Endodermal cell (in vitro differentiated cells): ENCODE results near the gene ANKRD6. TPM values are rescaled to one million over a fixed set of nuclear protein-coding genes. Genes with fewer than 3 reads are reported as not detected.

Experiments
- DNase-seq: peaks from one replicate; pipeline ENCODE4 v3.0.0-alpha.2; 2017
- H3K27ac ChIP-seq: 2 replicates; pipeline ENCODE4 v1.5.1; 2013; ENCODE audit warnings: mild to moderate bottlenecking, low read depth, low read length, moderate library complexity
- H3K27me3 ChIP-seq: 2 replicates; pipeline ENCODE4 v1.6.1; 2013; ENCODE audit warnings: mild to moderate bottlenecking, low read length, moderate library complexity; ENCODE audit not compliant: insufficient read depth, control insufficient read depth, poor library complexity, severe bottlenecking
- H3K36me3 ChIP-seq: 2 replicates; pipeline ENCODE4 v1.7.0; 2013; ENCODE audit warnings: mild to moderate bottlenecking, low read length, moderate library complexity; ENCODE audit not compliant: control insufficient read depth, insufficient read depth
- H3K4me1 ChIP-seq: one replicate; pipeline ENCODE4 v1.7.0; 2013; ENCODE audit warnings: low read length; ENCODE audit not compliant: control insufficient read depth, insufficient read depth
- H3K4me3 ChIP-seq: 2 replicates; pipeline ENCODE4 v1.5.1; 2013; ENCODE audit warnings: mild to moderate bottlenecking, low read length, moderate library complexity
- H3K9ac ChIP-seq: 2 replicates; pipeline ENCODE4 v1.6.1; 2013; ENCODE audit warnings: mild to moderate bottlenecking, low read length, moderate library complexity; ENCODE audit not compliant: poor library complexity, severe bottlenecking; ENCODE audit errors: extremely low read depth
- H3K9me3 ChIP-seq: 2 replicates; pipeline ENCODE4 v1.6.1; 2013; ENCODE audit warnings: mild to moderate bottlenecking, low read length, moderate library complexity; ENCODE audit not compliant: control insufficient read depth
- H3K27ac Mint-ChIP-seq: 2 replicates; pipeline ENCODE4 v1.8.0; 2020; ENCODE audit warnings: mixed read lengths
- H3K27me3 Mint-ChIP-seq: 2 replicates; pipeline ENCODE4 v1.8.0; 2021; ENCODE audit warnings: mild to moderate bottlenecking, mixed read lengths; ENCODE audit not compliant: insufficient read depth
- H3K36me3 Mint-ChIP-seq: 2 replicates; pipeline ENCODE4 v1.8.0; 2020; ENCODE audit warnings: low read depth, mixed read lengths
- H3K4me1 Mint-ChIP-seq: 2 replicates; pipeline ENCODE4 v1.8.0; 2020; ENCODE audit warnings: mixed read lengths
- H3K4me3 Mint-ChIP-seq: 2 replicates; pipeline ENCODE4 v1.8.0; 2020; ENCODE audit warnings: mild to moderate bottlenecking, moderate library complexity, mixed read lengths
- H3K9me3 Mint-ChIP-seq: 2 replicates; pipeline ENCODE4 v1.8.0; 2020; ENCODE audit warnings: mild to moderate bottlenecking, mixed read lengths
- CTCF ChIP-seq: fragments of 200-600 bp; sonication (generic); conservative IDR thresholded peaks from 2 replicates; pipeline ENCODE4 v1.5.0; 2021; ENCODE audit warnings: antibody characterized with exemption, mild to moderate bottlenecking
- WGBS, 2 experiments: methylation state at CpG; one replicate each; pipeline versions ENCODE4 v1.1.5 to v1.1.7; 2013; ENCODE audit warnings: missing lambda C conversion rate in 2 of 2, mixed read lengths in 1 of 2; ENCODE audit not compliant: insufficient coverage in 1 of 2, insufficient read length in 1 of 2; 5-methylcytosine and 5-hydroxymethylcytosine counted together
- total RNA-seq, 2 donors: library from RNA; stranded (reverse); fragmentation: NEBNext Ultra II Directional in 1 of 2; extraction: Animal tissue kit (Norgen Biotek cat#: 25700) in 1 of 2; gene quantifications; 2 replicates in 1 of 2; 3 replicates in 1 of 2; pipeline ENCODE4 v1.2.1, GENCODE V29; 2021

The ANKRD6 gene
- total RNA-seq, 2 donors from 2014 or later: 88.7 to 110 TPM

GRCh38 chr6:89679215-89680120, 246.5 kb downstream of the ANKRD6 start:
- Histone ChIP-seq H3K9ac (no peak overlapping the region), H3K4me1 (no peaks in the 10 kb centered on the region), H3K9me3 (no peaks in the 10 kb centered on the region), H3K4me3 (no peak overlapping the region), H3K27ac (no peak overlapping the region), H3K36me3 (peaks cover 93% of the 10 kb centered on the region), H3K27me3 (no peaks in the 10 kb centered on the region)
- H3K9me3 Mint-ChIP-seq: no peaks in the 10 kb centered on the region
- no peak for DNase-seq
- H3K4me3 Mint-ChIP-seq: no peak overlapping the region
- H3K4me1 Mint-ChIP-seq: peaks cover 18% of the 10 kb centered on the region
- WGBS, 2 experiments: 65 to 75% methylated on average over 3 to 6 of the region's 6 CpGs
- peak overlapping the region; percentile 86 for H3K27ac Mint-ChIP-seq
- H3K36me3 Mint-ChIP-seq: peaks cover 87% of the 10 kb centered on the region
- H3K27me3 Mint-ChIP-seq: no peaks in the 10 kb centered on the region
- no peak for TF ChIP-seq CTCF

GRCh38 chr6:89680150-89680549, 247.2 kb downstream of the ANKRD6 start:
- no peaks in the 10 kb centered on the region for H3K27me3 Mint-ChIP-seq
- Histone ChIP-seq H3K4me3 (no peak overlapping the region), H3K27ac (no peak overlapping the region), H3K27me3 (no peaks in the 10 kb centered on the region), H3K4me1 (no peaks in the 10 kb centered on the region), H3K9ac (no peak overlapping the region), H3K36me3 (peaks cover 93% of the 10 kb centered on the region), H3K9me3 (no peaks in the 10 kb centered on the region)
- H3K4me1 Mint-ChIP-seq: peaks cover 18% of the 10 kb centered on the region
- no peak for TF ChIP-seq CTCF
- H3K9me3 Mint-ChIP-seq: no peaks in the 10 kb centered on the region
- 97 to 100% methylated on average over 1 to 2 of the region's 2 CpGs for WGBS, 2 experiments
- peak overlapping the region; percentile 86 for H3K27ac Mint-ChIP-seq
- no peak for DNase-seq
- H3K4me3 Mint-ChIP-seq: no peak overlapping the region
- H3K36me3 Mint-ChIP-seq: peaks cover 87% of the 10 kb centered on the region

- Mint-ChIP-seq H3K4me3 (no peak overlapping the region), H3K9me3 (no peaks in the 10 kb centered on the region), H3K27ac (peak overlapping the region; percentile 58), H3K36me3 (peaks cover 87% of the 10 kb centered on the region), H3K27me3 (no peaks in the 10 kb centered on the region), H3K4me1 (peaks cover 18% of the 10 kb centered on the region)
- Histone ChIP-seq H3K36me3 (peaks cover 93% of the 10 kb centered on the region), H3K4me1 (no peaks in the 10 kb centered on the region), H3K27ac (no peak overlapping the region), H3K9ac (no peak overlapping the region), H3K9me3 (no peaks in the 10 kb centered on the region), H3K4me3 (no peak overlapping the region), H3K27me3 (no peaks in the 10 kb centered on the region)
- WGBS, 2 experiments: 88 to 90% methylated on average over 7 of the region's 7 CpGs
- no peak for TF ChIP-seq CTCF
- DNase-seq: no peak
These were observed 247.6 kb downstream of the ANKRD6 start for GRCh38 chr6:89680551-89680950.
